GM18505 (cell line): ENCODE measurements around the gene ARHGAP20.

ENCODE experiments used
- ATAC-seq: cut with Tn5 transposase; IDR thresholded peaks from one replicate; pipeline ENCODE4 v1.9.1; 2021; ENCODE audit not compliant: unreplicated experiment
- POLR2A ChIP-seq: IDR thresholded peaks from 4 replicates; pipeline ENCODE4 v1.6.1; 2011; ENCODE audit warnings: borderline replicate concordance; ENCODE audit not compliant: insufficient read depth, insufficient read length; ENCODE audit errors: extremely low read depth

The ARHGAP20 gene

GRCh38 chr11:110711776-110712658, at the start of gene ARHGAP20:
TSS of gene ARHGAP20 (minus strand) at chr11:110712437. CDS start at chr11:110712231, 206 bp downstream.
- TF ChIP-seq POLR2A = no peak
- peak; percentile 84 for ATAC-seq

GRCh38 chr11:110761991-110762390, 49.8 kb upstream of the ARHGAP20 start:
- no peak for TF ChIP-seq POLR2A
- ATAC-seq = no peak

GRCh38 chr11:110761131-110761530, 48.9 kb upstream of the ARHGAP20 start:
- TF ChIP-seq POLR2A = no peak
- ATAC-seq = no peak

- ATAC-seq = no peak
- no peak for TF ChIP-seq POLR2A
Observed at GRCh38 chr11:110759972-110760381, 47.7 kb upstream of the ARHGAP20 start.

- ATAC-seq = no peak
- TF ChIP-seq POLR2A = no peak
Observed at GRCh38 chr11:110757962-110758755, 45.9 kb upstream of the ARHGAP20 start.

- TF ChIP-seq POLR2A = no peak
- no peak for ATAC-seq
Observed at GRCh38 chr11:110757066-110757465, 44.8 kb upstream of the ARHGAP20 start.

GRCh38 chr11:110755941-110756340, 43.7 kb upstream of the ARHGAP20 start:
- no peak for ATAC-seq
- no peak for TF ChIP-seq POLR2A

GRCh38 chr11:110752890-110753289, 40.7 kb upstream of the ARHGAP20 start:
- no peak for ATAC-seq

GRCh38 chr11:110750100-110750499, 37.9 kb upstream of the ARHGAP20 start:
- no peak for ATAC-seq
- no peak for TF ChIP-seq POLR2A

More at GRCh38 chr11:110752890-110753289, 40.7 kb upstream of the ARHGAP20 start:
- TF ChIP-seq POLR2A = no peak

GRCh38 chr11:110747531-110747930, 35.3 kb upstream of the ARHGAP20 start:
- no peak for ATAC-seq
- TF ChIP-seq POLR2A = no peak

- no peak for ATAC-seq
- TF ChIP-seq POLR2A = no peak
Observed at GRCh38 chr11:110738641-110739040, 26.4 kb upstream of the ARHGAP20 start.

GRCh38 chr11:110737593-110737992, 25.4 kb upstream of the ARHGAP20 start:
- ATAC-seq = no peak
- no peak for TF ChIP-seq POLR2A

GRCh38 chr11:110736171-110736553, 23.9 kb upstream of the ARHGAP20 start:
- no peak for TF ChIP-seq POLR2A
- no peak for ATAC-seq
